NCI-H1436 treated with DMSO at 0.1 percent for 48 hours (cell line): Measurements from ENCODE around the gene SLC30A10.
"Not testable (repeated sequence)": the region's sequence is repeated elsewhere in the genome, so short reads cannot be mapped to it uniquely, and the experiment has no call there.

ENCODE experiments used
- DNase-seq: peaks from one replicate; lab custom pipeline; 2025; lab: John Stamatoyannopoulos, UW

Gene SLC30A10

GRCh38 chr1:219891846-219892245 is 36.5 kb downstream of the SLC30A10 start:
- not testable (repeated sequence) for DNase-seq

- not testable (repeated sequence) for DNase-seq
Observed at GRCh38 chr1:219888667-219889066, 39.7 kb downstream of the SLC30A10 start.

GRCh38 chr1:219885680-219886079 is 42.7 kb downstream of the SLC30A10 start:
- DNase-seq, result no peak

- no peak for DNase-seq
Observed at GRCh38 chr1:219883400-219884332, 44.7 kb downstream of the SLC30A10 start.

- no peak for DNase-seq
Observed at GRCh38 chr1:219882755-219883154, 45.6 kb downstream of the SLC30A10 start.

- no peak for DNase-seq
Observed at GRCh38 chr1:219882096-219882495, 46.3 kb downstream of the SLC30A10 start.

DNA sequence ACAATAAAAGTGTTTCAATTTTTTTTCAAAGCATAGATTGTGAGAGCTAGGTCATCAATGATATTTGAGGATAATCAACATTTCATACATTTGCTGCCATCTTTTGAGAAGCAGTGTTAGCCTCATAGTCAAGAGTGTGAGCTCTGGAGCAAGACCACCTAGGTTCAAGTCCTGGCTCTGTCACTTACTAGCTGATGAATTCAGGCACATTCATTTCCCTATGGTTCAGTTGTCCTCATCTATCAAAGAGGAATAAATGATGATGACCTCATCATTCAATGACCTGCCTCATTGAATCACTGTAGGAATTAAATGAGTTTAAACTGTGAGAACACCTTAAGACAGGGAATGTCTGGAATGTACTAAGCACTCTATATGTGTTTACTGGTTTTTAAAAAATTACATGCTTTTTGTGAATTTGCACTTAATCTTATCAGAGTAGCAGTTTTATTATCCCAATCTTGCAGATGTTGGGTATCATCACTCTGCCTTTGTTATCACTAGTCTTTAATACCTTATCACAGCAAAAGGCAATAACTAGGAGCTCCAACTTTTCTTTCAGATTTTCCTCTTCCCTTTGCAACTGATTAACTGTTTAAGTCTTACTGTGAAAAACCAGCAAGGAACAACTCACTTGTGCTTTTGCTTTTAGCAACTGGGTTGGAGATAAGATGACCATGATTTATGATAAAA is 47.4 kb downstream of the SLC30A10 start:
- DNase-seq, result no peak

DNA sequence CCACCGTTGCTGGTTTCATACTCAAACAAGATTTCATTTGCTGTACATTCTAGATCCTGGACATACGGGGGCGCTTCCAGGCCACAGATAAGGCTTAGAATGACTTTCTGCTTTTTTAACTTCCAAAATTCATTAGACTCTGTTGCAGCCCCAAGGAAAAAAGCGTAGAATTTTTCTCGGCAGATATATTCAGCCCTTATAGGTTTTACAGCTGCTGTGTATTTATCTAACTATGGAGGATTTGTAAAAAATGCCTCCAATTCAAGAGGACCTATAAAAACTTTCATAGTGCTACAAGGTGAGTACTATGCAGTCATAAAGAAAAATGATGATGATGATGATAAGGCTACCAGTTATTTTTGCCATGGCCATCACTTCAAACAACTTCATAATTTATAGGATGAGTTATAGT is 51.6 kb downstream of the SLC30A10 start:
- no peak for DNase-seq

- DNase-seq, result no peak
Observed at GRCh38 chr1:219875860-219876259, 52.5 kb downstream of the SLC30A10 start.

- DNase-seq, result not testable (repeated sequence)
Observed at GRCh38 chr1:219872538-219872937, 55.8 kb downstream of the SLC30A10 start.

DNA sequence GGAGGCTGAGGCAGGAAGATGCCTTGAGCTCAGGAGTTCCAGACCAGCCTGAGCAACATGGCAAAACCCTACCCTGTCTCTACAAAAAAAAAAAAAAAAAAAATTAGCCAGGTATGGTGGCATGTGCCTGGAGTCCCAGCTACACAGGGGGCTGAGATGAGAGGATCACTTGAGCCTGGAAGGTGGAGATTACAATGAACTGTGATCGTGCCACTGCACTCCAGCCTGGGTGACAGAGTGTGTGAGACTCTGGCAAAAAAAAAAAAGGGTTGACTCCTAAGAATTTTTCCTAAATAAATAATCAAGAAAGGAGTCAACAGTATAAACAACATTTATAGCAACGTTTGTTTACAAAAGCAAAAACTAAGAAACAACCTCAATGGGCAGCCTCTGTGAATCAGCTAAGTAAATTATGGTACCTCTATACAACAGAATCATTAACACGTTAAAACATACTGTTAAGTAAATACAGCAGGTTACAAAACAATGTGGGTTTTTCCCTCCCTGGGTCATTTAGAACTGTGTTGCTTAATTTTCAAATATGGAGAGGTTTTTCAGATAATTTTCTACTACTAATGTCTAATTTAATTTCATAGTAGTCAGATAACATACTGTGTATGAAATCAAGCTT is 56.8 kb downstream of the SLC30A10 start:
- DNase-seq, result no peak

DNA sequence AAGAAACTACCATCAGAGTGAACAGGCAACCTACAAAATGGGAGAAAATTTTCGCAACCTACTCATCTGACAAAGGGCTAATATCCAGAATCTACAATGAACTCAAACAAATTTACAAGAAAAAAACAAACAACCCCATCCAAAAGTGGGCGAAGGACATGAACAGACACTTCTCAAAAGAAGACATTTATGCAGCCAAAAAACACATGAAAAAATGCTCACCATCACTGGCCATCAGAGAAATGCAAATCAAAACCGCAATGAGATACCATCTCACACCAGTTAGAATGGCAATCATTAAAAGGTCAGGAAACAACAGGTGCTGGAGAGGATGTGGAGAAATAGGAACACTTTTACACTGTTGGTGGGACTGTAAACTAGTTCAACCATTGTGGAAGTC is 59.7 kb downstream of the SLC30A10 start:
- not testable (repeated sequence) for DNase-seq
